K562 (cell line): ENCODE data around the gene KCNN3. TPM values are rescaled to one million over a fixed set of nuclear protein-coding genes. Genes with fewer than 3 reads are reported as not detected.

Experiments
- ATAC-seq: fragments of 200-7000 bp; cut with Tn5 transposase; 3 replicates; pipeline ENCODE4 v1.9.1; 2020; ENCODE audit warnings: moderate library complexity
- BruUV-seq: library from RNA; stranded (reverse); fragments of 400-500 nt; replicated peaks from 2 replicates; lab custom pipeline; 2021; lab: Mats Ljungman, UMichigan
- CTCF ChIA-PET: fragments of 300-600 bp; formaldehyde crosslinking; extraction: SDS; loops from one replicate; lab custom pipeline; 2021; ENCODE audit warnings: low intra/inter-chr PET ratio; lab: Yijun Ruan, JAX
- POLR2A ChIA-PET: fragments of 300-600, 350-650 bp; sonication (Branson Sonifier 250); formaldehyde crosslinking; extraction: SDS; loops from one replicate; lab custom pipeline; 2021; ENCODE audit warnings: antibody characterized with exemption, inconsistent platforms; lab: Yijun Ruan, JAX
- DNase-seq, 4 experiments: peaks; one replicate each; pipeline versions ENCODE4 v3.0.0 to v3.0.0-alpha.2; 2011 to 2018; ENCODE audit warnings: low spot score in 3 of 4, mixed read lengths in 3 of 4; ENCODE audit errors: extremely low read depth in 1 of 4
- FAIRE-seq: peaks from 2 replicates; lab custom pipeline; 2011; peaks lifted over from hg19 to GRCh38; lab: Jason Lieb, UNC
- H2AFZ ChIP-seq: 2 replicates; pipeline ENCODE4 v1.6.0; 2011; ENCODE audit warnings: low read depth, low read length, control low read depth, inconsistent platforms
- H3K27ac ChIP-seq: fragments of 200-600 bp; 3 replicates; pipeline ENCODE4 v1.8.0; 2011; ENCODE audit warnings: low read depth, mild to moderate bottlenecking, control low read depth, inconsistent platforms, low read length, moderate library complexity, mixed read lengths; ENCODE audit errors: extremely low read depth
- H3K27me3 ChIP-seq, 2 experiments: fragments of 300-600 bp in 1 of 2; 2 replicates in 1 of 2; 3 replicates in 1 of 2; pipeline versions ENCODE4 v1.6.0 to v1.8.0; 2011; ENCODE audit warnings: inconsistent platforms in 2 of 2, low read length in 2 of 2, mild to moderate bottlenecking in 1 of 2, mixed read lengths in 1 of 2, moderate library complexity in 1 of 2; ENCODE audit not compliant: control insufficient read depth in 2 of 2, insufficient read depth in 2 of 2
- H3K36me3 ChIP-seq: fragments of 300-600 bp; 3 replicates; pipeline ENCODE4 v1.8.0; 2011; ENCODE audit warnings: mild to moderate bottlenecking, low read length, inconsistent platforms; ENCODE audit not compliant: control insufficient read depth, insufficient read depth
- H3K4me1 ChIP-seq, 2 experiments: fragments of 200-600 bp in 1 of 2; replicated peaks in 1 of 2; 2 replicates in 1 of 2; 3 replicates in 1 of 2; pipeline versions ENCODE4 v1.5.1 to v1.8.0; 2011; ENCODE audit warnings: inconsistent platforms in 2 of 2, low read length in 2 of 2, mild to moderate bottlenecking in 1 of 2, mixed read lengths in 1 of 2, moderate library complexity in 1 of 2; ENCODE audit not compliant: control insufficient read depth in 2 of 2, insufficient read depth in 2 of 2
- H3K4me2 ChIP-seq: 2 replicates; pipeline ENCODE4 v1.6.1; 2011; ENCODE audit warnings: low read length, control low read depth, inconsistent platforms, mixed read lengths; ENCODE audit not compliant: insufficient read depth
- H3K4me3 ChIP-seq: fragments of 200-600 bp; sonication (generic), shearing (Covaris generic); 2 replicates; pipeline ENCODE4 v1.5.1; 2016; ENCODE audit warnings: control low read depth, inconsistent platforms
- H3K79me2 ChIP-seq: fragments of 200-600 bp; 3 replicates; pipeline ENCODE4 v1.8.0; 2011; ENCODE audit warnings: low read length, inconsistent platforms; ENCODE audit not compliant: control insufficient read depth, insufficient read depth
- H3K9ac ChIP-seq, 2 experiments: 2 replicates each; pipeline versions ENCODE4 v1.6.0 to v1.6.1; 2011; ENCODE audit warnings: low read depth in 2 of 2, low read length in 2 of 2, control low read depth in 1 of 2, inconsistent platforms in 1 of 2, mild to moderate bottlenecking in 1 of 2, mixed read lengths in 1 of 2; ENCODE audit not compliant: insufficient read depth in 1 of 2
- H3K9me1 ChIP-seq: one replicate; pipeline ENCODE4 v1.6.0; 2011; ENCODE audit warnings: inconsistent platforms, mild to moderate bottlenecking, low read length, moderate library complexity; ENCODE audit not compliant: control insufficient read depth, insufficient read depth
- H3K9me3 ChIP-seq: replicated peaks from 2 replicates; pipeline ENCODE4 v1.5.1; 2011; ENCODE audit warnings: low read depth, low read length, inconsistent platforms; ENCODE audit not compliant: control insufficient read depth, insufficient read depth
- H4K20me1 ChIP-seq: replicated peaks from 2 replicates; pipeline ENCODE4 v1.6.1; 2011; ENCODE audit warnings: low read length, inconsistent platforms, mixed read lengths; ENCODE audit not compliant: control insufficient read depth, insufficient read depth
- FIP1L1 ChIP-seq: fragments of 200-400 bp; formaldehyde crosslinking; IDR thresholded peaks from 2 replicates; pipeline ENCODE4 v1.6.1; 2018; ENCODE audit warnings: mild to moderate bottlenecking, low read depth, low read length; ENCODE audit not compliant: poor library complexity, severe bottlenecking
- HDGF ChIP-seq: fragments of 450-650 bp; IDR thresholded peaks from 2 replicates; pipeline ENCODE4 v1.6.1; 2016
- HMGN3 ChIP-seq: IDR thresholded peaks from 2 replicates; pipeline ENCODE4 v1.6.1; 2011; ENCODE audit warnings: borderline replicate concordance, low read depth, mild to moderate bottlenecking, mixed read lengths, low read length; ENCODE audit not compliant: insufficient read length; ENCODE audit errors: extremely low read depth
- PPARD ChIP-seq: fragments of 250-450 bp; sonication (Bioruptor Pico); IDR thresholded peaks from 2 replicates; pipeline ENCODE4 v1.8.0; 2022; ENCODE audit warnings: inconsistent platforms, mild to moderate bottlenecking, moderate library complexity
- SMC3 ChIP-seq: conservative IDR thresholded peaks from 2 replicates; pipeline ENCODE4 v1.6.1; 2011; ENCODE audit warnings: low read depth, low read length, improper control_type of control experiment; ENCODE audit not compliant: insufficient read depth
- SRSF1 ChIP-seq: fragments of 200-400 bp; formaldehyde crosslinking; IDR thresholded peaks from 2 replicates; pipeline ENCODE4 v1.6.1; 2017; ENCODE audit warnings: mild to moderate bottlenecking, low read depth, low read length, moderate library complexity
- STAG1 ChIP-seq: sonication (generic); formaldehyde crosslinking; IDR thresholded peaks from 2 replicates; pipeline ENCODE4 v1.5.0; 2020; ENCODE audit warnings: missing genetic modification reagents, borderline replicate concordance
- THRB ChIP-seq: fragments of 450-650 bp; formaldehyde crosslinking; conservative IDR thresholded peaks from 2 replicates; pipeline ENCODE4 v1.4.0; 2022; ENCODE audit warnings: mild to moderate bottlenecking, missing genetic modification characterization
- UBTF ChIP-seq, 2 experiments: IDR thresholded peaks; 2 replicates each; pipeline ENCODE4 v1.6.1; 2012; ENCODE audit warnings: improper control_type of control experiment in 2 of 2, low read depth in 2 of 2, low read length in 2 of 2, borderline replicate concordance in 1 of 2
- USF1 ChIP-seq: sonication (generic); formaldehyde crosslinking; IDR thresholded peaks from 2 replicates; pipeline ENCODE4 v1.9.0; 2022; ENCODE audit warnings: mild to moderate bottlenecking, missing genetic modification reagents
- ZNF41 ChIP-seq: fragments of 250-450 bp; sonication (Bioruptor Pico); conservative IDR thresholded peaks from 2 replicates; pipeline ENCODE4 v1.4.0; 2020; ENCODE audit warnings: mild to moderate bottlenecking
- WGBS: fragments of 100-300 bp; shearing (Covaris generic); methylation state at CpG from one replicate; pipeline ENCODE4 v1.1.6; 2016; ENCODE audit warnings: low coverage, mixed read lengths; ENCODE audit not compliant: insufficient coverage; ENCODE audit errors: missing lambda C conversion rate; 5-methylcytosine and 5-hydroxymethylcytosine counted together
- in situ Hi-C: fragments of 300-500 bp; cut with MboI; formaldehyde crosslinking; loops from 4 replicates; pipeline ENCODE4 v1.15.0; 2018; ENCODE audit warnings: inconsistent platforms, mixed read lengths
- intact Hi-C: fragments of 100-400 bp; cut with micrococcal nuclease; formaldehyde crosslinking; loops from 2 replicates; pipeline ENCODE4 v1.14.2; 2022
- polyA plus RNA-seq, 8 experiments: library from polyadenylated mRNA; depleted of rRNA in 4 of 8; stranded (reverse) in 5 of 8; unstranded in 3 of 8; fragments of >200 nt; fragmentation: Nextera tagmentation in 2 of 8; fragmentation: Illumina TruSeq in 1 of 8; extraction: Ambion mirVana in 2 of 8; extraction: Trizol in 1 of 8; gene quantifications; 2 replicates each; pipeline versions ENCODE4 v1.2.1 to v1.2.3, GENCODE V29; 2011 to 2014; ENCODE audit warnings: inconsistent platforms in 1 of 8, missing spikeins in 1 of 8
- total RNA-seq, 7 experiments: library from RNA; depleted of rRNA in 6 of 7; stranded (reverse); fragments of >200 nt in 6 of 7; fragmentation: Illumina TruSeq in 2 of 7; extraction: Trizol in 2 of 7; gene quantifications; 2 replicates each; pipeline versions ENCODE4 v1.2.1 to v1.2.3, GENCODE V29; 2011 to 2021; ENCODE audit warnings: low replicate concordance in 1 of 7

KCNN3 gene
- total and polyA plus RNA-seq, 9 of the 15 experiments (the other 6 are each of a cell fraction or from before 2014, with no cell fraction given), result 0.02 to 0.03 TPM; not detected in 7

- no TSS peak for BruUV-seq
- Histone ChIP-seq H3K79me2 (no peaks in the 10 kb centered on the region), H3K9me3 (no peaks in the 10 kb centered on the region), H3K9me1 (no peaks in the 10 kb centered on the region), H3K27ac (no peak overlapping the region), H3K4me2 (no peak overlapping the region), H3K36me3 (no peaks in the 10 kb centered on the region), H3K4me1 (peaks cover 2 to 3% of the 10 kb centered on the region in 2 experiments; a peak in 3 of 5 replicates), H3K27me3 (peaks cover 35 to 46% of the 10 kb centered on the region in 2 experiments; a peak in 4 of 5 replicates), H3K4me3 (no peak overlapping the region), H2AFZ (no peak overlapping the region), H3K9ac (no peak overlapping the region), H4K20me1 (no peaks in the 10 kb centered on the region)
- ChIA-PET CTCF (no interaction called here), POLR2A (interaction anchor here (0.5 to 1.3 kb wide), 2 partner anchors 20 to 147 kb away, joined by 3 read pairs; no protein-coding TSS in a partner anchor)
- DNase-seq, result no peak
- TF ChIP-seq STAG1 (CRISPR knock-in tag) (no peak), UBTF (IDR thresholded peaks at IDR 0.05; ENCODE audit: borderline replicate concordance in 1 of 2, low read depth in 2 of 2, low read length in 2 of 2) (no peak), FIP1L1 (no peak), HDGF (no peak), SRSF1 (no peak), PPARD (no peak), SMC3 (no peak), THRB (no peak), HMGN3 (no peak), USF1 (CRISPR knock-in tag) (no peak), ZNF41 (CRISPR knock-in tag) (no peak)
- intact Hi-C loops (no loop called here), in situ Hi-C loops (no loop called here)
- WGBS, result 9% methylated on average over 13 of the region's 13 CpGs
- ATAC-seq, result no peak
- FAIRE-seq, result no peak
These were observed 143.0 kb downstream of the KCNN3 start for GRCh38 chr1:154726896-154727753.
